Measurements from ENCODE around the gene SGCD. TPM values are rescaled to one million over a fixed set of nuclear protein-coding genes. Genes with fewer than 3 reads are reported as not detected.

The SGCD gene
- total RNA-seq, 1 donor from 2014 or later = 7.5 TPM

DNA sequence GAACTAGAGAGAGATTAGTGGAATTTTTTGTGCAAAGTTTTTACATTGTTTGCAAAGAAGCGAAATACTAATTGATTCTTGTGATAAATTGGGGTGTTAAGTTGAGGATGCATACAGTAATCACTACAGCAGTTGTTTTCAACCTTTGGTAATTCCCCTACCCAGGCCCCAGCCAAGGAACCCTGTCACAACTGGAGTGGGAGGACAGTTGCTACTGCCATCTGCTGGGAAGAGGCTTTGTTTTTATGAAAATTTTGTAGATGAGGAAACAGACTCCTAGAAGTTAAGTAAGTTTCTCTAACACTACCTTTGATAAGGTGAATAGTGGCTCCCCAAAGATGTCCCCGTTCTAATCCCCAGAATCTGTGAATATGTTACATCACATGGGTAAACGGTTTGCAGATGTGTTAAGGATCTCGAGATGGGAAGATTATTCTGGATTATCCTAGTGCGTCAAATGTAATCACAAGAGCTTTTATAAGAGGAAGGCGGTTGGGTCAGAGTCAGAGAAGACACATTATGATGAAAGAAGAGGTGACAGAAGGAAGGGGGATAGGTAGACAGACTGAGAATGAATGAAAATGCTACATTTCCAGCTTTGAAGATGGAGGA is 489.1 kb downstream of the SGCD start:
- DNase-seq = no peak
- H3K27me3 ChIP-seq = no peaks in the 10 kb centered on the region
- H3K36me3 ChIP-seq = no peaks in the 10 kb centered on the region
- no peak overlapping the region for H3K27ac ChIP-seq
- TF ChIP-seq CTCF (IDR thresholded peaks at IDR 0.05) = peak; percentile 41
- ATAC-seq = no peak
- H3K4me3 ChIP-seq = no peak overlapping the region
- H3K4me1 ChIP-seq = no peaks in the 10 kb centered on the region
- H3K9me3 ChIP-seq = no peaks in the 10 kb centered on the region
- intact Hi-C loops (cut with DNase I) = no loop called here

Measured in upper lobe of right lung (tissue), 1 donor.